HepG2 (cell line): ENCODE measurements around the gene ZFP36L2. TPM values are rescaled to one million over a fixed set of nuclear protein-coding genes. Genes with fewer than 3 reads are reported as not detected.

Experiments used
- EEA1 ChIP-seq: sonication (generic); formaldehyde crosslinking; IDR thresholded peaks from 2 replicates; pipeline ENCODE4 v1.5.1; 2020; ENCODE audit warnings: mild to moderate bottlenecking, missing genetic modification reagents, borderline replicate concordance
- ELF4 ChIP-seq: sonication (generic); formaldehyde crosslinking; IDR thresholded peaks from 2 replicates; pipeline ENCODE4 v1.5.0; 2020; ENCODE audit warnings: missing genetic modification reagents, mild to moderate bottlenecking, moderate library complexity, borderline replicate concordance
- ERF ChIP-seq: IDR thresholded peaks from 2 replicates; pipeline ENCODE4 v1.6.1; 2018; ENCODE audit warnings: missing biosample characterization, missing genetic modification reagents
- GATA4 ChIP-seq: sonication (generic); IDR thresholded peaks from 2 replicates; pipeline ENCODE4 v1.6.1; 2016; ENCODE audit warnings: antibody characterized with exemption, low read depth, borderline replicate concordance
- GATAD1 ChIP-seq: IDR thresholded peaks from 2 replicates; pipeline ENCODE4 v1.6.1; 2016; ENCODE audit warnings: missing genetic modification reagents, missing compliant biosample characterization
- NAIF1 ChIP-seq: sonication (generic); formaldehyde crosslinking; IDR thresholded peaks from 2 replicates; pipeline ENCODE4 v1.5.0; 2020; ENCODE audit warnings: mild to moderate bottlenecking, missing genetic modification reagents, borderline replicate concordance
- NBN ChIP-seq: fragments of 450-650 bp; conservative IDR thresholded peaks from 2 replicates; pipeline ENCODE4 v1.6.1; 2017
- NCOR1 ChIP-seq: fragments of 200-600 bp; sonication (generic); IDR thresholded peaks from 2 replicates; pipeline ENCODE4 v1.7.0; 2017; ENCODE audit warnings: antibody characterized with exemption, low read length, borderline replicate concordance
- TFAP4 ChIP-seq: sonication (generic); IDR thresholded peaks from 2 replicates; pipeline ENCODE4 v1.6.1; 2016; ENCODE audit warnings: low read depth, borderline replicate concordance
- U2AF2 ChIP-seq: fragments of 200-400 bp; formaldehyde crosslinking; IDR thresholded peaks from 2 replicates; pipeline ENCODE4 v1.6.1; 2017; ENCODE audit warnings: low read depth, mild to moderate bottlenecking, low read length
- ZBTB7B ChIP-seq: sonication (generic); formaldehyde crosslinking; IDR thresholded peaks from 2 replicates; pipeline ENCODE4 v1.4.0; 2020; ENCODE audit warnings: missing genetic modification reagents
- ZNF225 ChIP-seq: sonication (generic); formaldehyde crosslinking; IDR thresholded peaks from 2 replicates; pipeline ENCODE4 v1.4.0; 2020; ENCODE audit warnings: mild to moderate bottlenecking, missing genetic modification reagents
- ZNF432 ChIP-seq: sonication (generic); formaldehyde crosslinking; IDR thresholded peaks from 2 replicates; pipeline ENCODE4 v1.5.0; 2020; ENCODE audit warnings: missing genetic modification reagents, mild to moderate bottlenecking, borderline replicate concordance
- ZNF749 ChIP-seq: sonication (generic); formaldehyde crosslinking; IDR thresholded peaks from 2 replicates; pipeline ENCODE4 v1.8.0; 2022; ENCODE audit warnings: mild to moderate bottlenecking, missing genetic modification reagents, moderate library complexity, borderline replicate concordance
- polyA plus RNA-seq, 8 experiments: library from polyadenylated mRNA; depleted of rRNA in 3 of 8; stranded (reverse) in 7 of 8; unstranded in 1 of 8; fragments of >200 nt; fragmentation: Illumina TruSeq in 4 of 8; extraction: Trizol in 4 of 8; gene quantifications; 2 replicates each; pipeline versions ENCODE4 v1.2.1 to v1.2.3, GENCODE V29; 2011 to 2016; ENCODE audit warnings: low read depth in 4 of 8, missing spikeins in 1 of 8, mixed read lengths in 1 of 8; ENCODE audit not compliant: insufficient read depth in 1 of 8
- total RNA-seq, 5 experiments: library from RNA; depleted of rRNA; stranded (reverse); fragments of >200 nt; fragmentation: Illumina TruSeq; extraction: Trizol; gene quantifications; 2 replicates each; pipeline ENCODE4 v1.2.3, GENCODE V29; 2016; ENCODE audit warnings: low read depth in 1 of 5
- TF ChIP-seq, protein P1 (sequence below): sonication (generic); formaldehyde crosslinking; IDR thresholded peaks from 2 replicates; pipeline ENCODE4 v1.4.0; 2020; ENCODE audit warnings: missing genetic modification reagents, borderline replicate concordance
- TF ChIP-seq, protein P2 (sequence below): sonication (generic); formaldehyde crosslinking; IDR thresholded peaks from 2 replicates; pipeline ENCODE4 v1.5.0; 2020; ENCODE audit warnings: mild to moderate bottlenecking, missing genetic modification reagents, borderline replicate concordance

Gene ZFP36L2
- total and polyA plus RNA-seq, 2 of the 13 experiments (the other 11 are each of a cell fraction or from before 2014, with no cell fraction given): 11.2 to 21.8 TPM

DNA sequence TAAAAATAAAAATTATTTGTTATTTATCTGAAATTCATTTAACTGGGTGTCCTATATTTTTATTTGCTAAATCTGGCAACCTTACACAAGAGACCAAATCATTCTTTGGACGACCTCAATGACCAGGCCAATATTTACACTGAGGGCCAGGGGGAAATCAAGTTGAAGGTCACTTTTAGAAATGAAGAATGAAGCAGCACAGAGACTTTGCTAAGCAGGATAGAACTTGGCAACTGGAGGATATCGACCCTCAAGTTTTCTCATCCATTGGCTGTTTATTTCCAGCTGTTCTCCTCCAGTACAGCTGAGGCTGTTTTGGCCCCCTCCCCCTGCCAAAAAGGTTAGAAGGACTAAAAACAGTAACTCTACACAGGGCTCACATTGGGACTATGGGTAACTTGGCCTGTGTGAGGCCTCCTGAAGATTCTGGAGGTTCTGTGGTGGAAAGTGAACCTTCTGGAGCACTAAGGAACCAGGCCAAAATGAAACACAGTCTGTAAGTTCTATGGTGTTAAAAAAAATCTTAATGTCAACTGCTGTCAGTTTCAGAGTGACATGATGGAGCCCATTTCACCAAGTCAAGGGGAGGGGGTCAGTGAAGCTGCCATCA is 32.2 kb upstream of the ZFP36L2 start (continued):
- TF ChIP-seq, protein P1, sequence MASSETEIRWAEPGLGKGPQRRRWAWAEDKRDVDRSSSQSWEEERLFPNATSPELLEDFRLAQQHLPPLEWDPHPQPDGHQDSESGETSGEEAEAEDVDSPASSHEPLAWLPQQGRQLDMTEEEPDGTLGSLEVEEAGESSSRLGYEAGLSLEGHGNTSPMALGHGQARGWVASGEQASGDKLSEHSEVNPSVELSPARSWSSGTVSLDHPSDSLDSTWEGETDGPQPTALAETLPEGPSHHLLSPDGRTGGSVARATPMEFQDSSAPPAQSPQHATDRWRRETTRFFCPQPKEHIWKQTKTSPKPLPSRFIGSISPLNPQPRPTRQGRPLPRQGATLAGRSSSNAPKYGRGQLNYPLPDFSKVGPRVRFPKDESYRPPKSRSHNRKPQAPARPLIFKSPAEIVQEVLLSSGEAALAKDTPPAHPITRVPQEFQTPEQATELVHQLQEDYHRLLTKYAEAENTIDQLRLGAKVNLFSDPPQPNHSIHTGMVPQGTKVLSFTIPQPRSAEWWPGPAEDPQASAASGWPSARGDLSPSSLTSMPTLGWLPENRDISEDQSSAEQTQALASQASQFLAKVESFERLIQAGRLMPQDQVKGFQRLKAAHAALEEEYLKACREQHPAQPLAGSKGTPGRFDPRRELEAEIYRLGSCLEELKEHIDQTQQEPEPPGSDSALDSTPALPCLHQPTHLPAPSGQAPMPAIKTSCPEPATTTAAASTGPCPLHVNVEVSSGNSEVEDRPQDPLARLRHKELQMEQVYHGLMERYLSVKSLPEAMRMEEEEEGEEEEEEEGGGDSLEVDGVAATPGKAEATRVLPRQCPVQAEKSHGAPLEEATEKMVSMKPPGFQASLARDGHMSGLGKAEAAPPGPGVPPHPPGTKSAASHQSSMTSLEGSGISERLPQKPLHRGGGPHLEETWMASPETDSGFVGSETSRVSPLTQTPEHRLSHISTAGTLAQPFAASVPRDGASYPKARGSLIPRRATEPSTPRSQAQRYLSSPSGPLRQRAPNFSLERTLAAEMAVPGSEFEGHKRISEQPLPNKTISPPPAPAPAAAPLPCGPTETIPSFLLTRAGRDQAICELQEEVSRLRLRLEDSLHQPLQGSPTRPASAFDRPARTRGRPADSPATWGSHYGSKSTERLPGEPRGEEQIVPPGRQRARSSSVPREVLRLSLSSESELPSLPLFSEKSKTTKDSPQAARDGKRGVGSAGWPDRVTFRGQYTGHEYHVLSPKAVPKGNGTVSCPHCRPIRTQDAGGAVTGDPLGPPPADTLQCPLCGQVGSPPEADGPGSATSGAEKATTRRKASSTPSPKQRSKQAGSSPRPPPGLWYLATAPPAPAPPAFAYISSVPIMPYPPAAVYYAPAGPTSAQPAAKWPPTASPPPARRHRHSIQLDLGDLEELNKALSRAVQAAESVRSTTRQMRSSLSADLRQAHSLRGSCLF: no peak
- TF ChIP-seq ZNF432 (no peak), NBN (no peak), ZBTB7B (CRISPR knock-in tag) (peak; percentile 77), ZNF225 (CRISPR knock-in tag) (no peak), GATAD1 (CRISPR knock-in tag) (peak; percentile 29; the same call in 1 of the 2 replicates), NCOR1 (peak; percentile 90), ELF4 (CRISPR knock-in tag) (no peak), NAIF1 (CRISPR knock-in tag) (no peak), ZNF749 (no peak), EEA1 (no peak), GATA4 (no peak), TFAP4 (peak; percentile 84), ERF (CRISPR knock-in tag) (peak; percentile 81), U2AF2 (no peak)
- TF ChIP-seq, protein P2, sequence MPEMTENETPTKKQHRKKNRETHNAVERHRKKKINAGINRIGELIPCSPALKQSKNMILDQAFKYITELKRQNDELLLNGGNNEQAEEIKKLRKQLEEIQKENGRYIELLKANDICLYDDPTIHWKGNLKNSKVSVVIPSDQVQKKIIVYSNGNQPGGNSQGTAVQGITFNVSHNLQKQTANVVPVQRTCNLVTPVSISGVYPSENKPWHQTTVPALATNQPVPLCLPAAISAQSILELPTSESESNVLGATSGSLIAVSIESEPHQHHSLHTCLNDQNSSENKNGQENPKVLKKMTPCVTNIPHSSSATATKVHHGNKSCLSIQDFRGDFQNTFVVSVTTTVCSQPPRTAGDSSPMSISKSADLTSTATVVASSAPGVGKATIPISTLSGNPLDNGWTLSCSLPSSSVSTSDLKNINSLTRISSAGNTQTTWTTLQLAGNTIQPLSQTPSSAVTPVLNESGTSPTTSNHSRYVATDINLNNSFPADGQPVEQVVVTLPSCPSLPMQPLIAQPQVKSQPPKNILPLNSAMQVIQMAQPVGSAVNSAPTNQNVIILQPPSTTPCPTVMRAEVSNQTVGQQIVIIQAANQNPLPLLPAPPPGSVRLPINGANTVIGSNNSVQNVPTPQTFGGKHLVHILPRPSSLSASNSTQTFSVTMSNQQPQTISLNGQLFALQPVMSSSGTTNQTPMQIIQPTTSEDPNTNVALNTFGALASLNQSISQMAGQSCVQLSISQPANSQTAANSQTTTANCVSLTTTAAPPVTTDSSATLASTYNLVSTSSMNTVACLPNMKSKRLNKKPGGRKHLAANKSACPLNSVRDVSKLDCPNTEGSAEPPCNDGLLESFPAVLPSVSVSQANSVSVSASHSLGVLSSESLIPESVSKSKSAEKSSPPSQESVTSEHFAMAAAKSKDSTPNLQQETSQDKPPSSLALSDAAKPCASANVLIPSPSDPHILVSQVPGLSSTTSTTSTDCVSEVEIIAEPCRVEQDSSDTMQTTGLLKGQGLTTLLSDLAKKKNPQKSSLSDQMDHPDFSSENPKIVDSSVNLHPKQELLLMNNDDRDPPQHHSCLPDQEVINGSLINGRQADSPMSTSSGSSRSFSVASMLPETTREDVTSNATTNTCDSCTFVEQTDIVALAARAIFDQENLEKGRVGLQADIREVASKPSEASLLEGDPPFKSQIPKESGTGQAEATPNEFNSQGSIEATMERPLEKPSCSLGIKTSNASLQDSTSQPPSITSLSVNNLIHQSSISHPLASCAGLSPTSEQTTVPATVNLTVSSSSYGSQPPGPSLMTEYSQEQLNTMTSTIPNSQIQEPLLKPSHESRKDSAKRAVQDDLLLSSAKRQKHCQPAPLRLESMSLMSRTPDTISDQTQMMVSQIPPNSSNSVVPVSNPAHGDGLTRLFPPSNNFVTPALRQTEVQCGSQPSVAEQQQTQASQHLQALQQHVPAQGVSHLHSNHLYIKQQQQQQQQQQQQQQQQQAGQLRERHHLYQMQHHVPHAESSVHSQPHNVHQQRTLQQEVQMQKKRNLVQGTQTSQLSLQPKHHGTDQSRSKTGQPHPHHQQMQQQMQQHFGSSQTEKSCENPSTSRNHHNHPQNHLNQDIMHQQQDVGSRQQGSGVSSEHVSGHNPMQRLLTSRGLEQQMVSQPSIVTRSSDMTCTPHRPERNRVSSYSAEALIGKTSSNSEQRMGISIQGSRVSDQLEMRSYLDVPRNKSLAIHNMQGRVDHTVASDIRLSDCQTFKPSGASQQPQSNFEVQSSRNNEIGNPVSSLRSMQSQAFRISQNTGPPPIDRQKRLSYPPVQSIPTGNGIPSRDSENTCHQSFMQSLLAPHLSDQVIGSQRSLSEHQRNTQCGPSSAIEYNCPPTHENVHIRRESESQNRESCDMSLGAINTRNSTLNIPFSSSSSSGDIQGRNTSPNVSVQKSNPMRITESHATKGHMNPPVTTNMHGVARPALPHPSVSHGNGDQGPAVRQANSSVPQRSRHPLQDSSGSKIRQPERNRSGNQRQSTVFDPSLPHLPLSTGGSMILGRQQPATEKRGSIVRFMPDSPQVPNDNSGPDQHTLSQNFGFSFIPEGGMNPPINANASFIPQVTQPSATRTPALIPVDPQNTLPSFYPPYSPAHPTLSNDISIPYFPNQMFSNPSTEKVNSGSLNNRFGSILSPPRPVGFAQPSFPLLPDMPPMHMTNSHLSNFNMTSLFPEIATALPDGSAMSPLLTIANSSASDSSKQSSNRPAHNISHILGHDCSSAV: no peak
